Small intestine (tissue), 7 donors: ENCODE results near the gene ZNF490. TPM values are rescaled to one million over a fixed set of nuclear protein-coding genes. Genes with fewer than 3 reads are reported as not detected.
A peak's percentile ranks its signal among the peaks of the same experiment; 100 is the strongest.

Experiments used
- DNase-seq, 2 donors: peaks; one replicate each; pipeline versions ENCODE4 v3.0.0 to v3.0.0-alpha.2; 2013
- FAIRE-seq: peaks from 2 replicates; lab custom pipeline; 2012; peaks lifted over from hg19 to GRCh38; lab: Jason Lieb, UNC
- H3K27ac ChIP-seq, 3 donors: one replicate each; pipeline ENCODE4 v1.5.1; 2013; ENCODE audit warnings: low read length in 2 of 3, mild to moderate bottlenecking in 2 of 3, control low read depth in 1 of 3, inconsistent platforms in 1 of 3, low read depth in 1 of 3, moderate library complexity in 1 of 3
- H3K27me3 ChIP-seq, 3 donors: one replicate each; pipeline ENCODE4 v1.6.1; 2013; ENCODE audit warnings: low read length in 3 of 3, inconsistent platforms in 1 of 3; ENCODE audit not compliant: control insufficient read depth in 3 of 3, insufficient read depth in 3 of 3
- H3K36me3 ChIP-seq, 3 donors: one replicate each; pipeline ENCODE4 v1.6.1; 2013; ENCODE audit warnings: low read length in 3 of 3, inconsistent platforms in 1 of 3, low read depth in 1 of 3, mild to moderate bottlenecking in 1 of 3, moderate library complexity in 1 of 3; ENCODE audit not compliant: control insufficient read depth in 3 of 3, insufficient read depth in 2 of 3
- H3K4me1 ChIP-seq, 3 donors: one replicate each; pipeline ENCODE4 v1.6.1; 2013; ENCODE audit warnings: low read length in 2 of 3, inconsistent platforms in 1 of 3, low read depth in 1 of 3, mild to moderate bottlenecking in 1 of 3, moderate library complexity in 1 of 3; ENCODE audit not compliant: control insufficient read depth in 3 of 3, insufficient read depth in 2 of 3
- H3K4me3 ChIP-seq, 3 donors: one replicate each; pipeline ENCODE4 v1.5.1; 2013; ENCODE audit warnings: low read length in 3 of 3, control low read depth in 1 of 3, inconsistent platforms in 1 of 3, low read depth in 1 of 3, mild to moderate bottlenecking in 1 of 3, moderate library complexity in 1 of 3
- H3K9me3 ChIP-seq, 2 donors: one replicate each; pipeline ENCODE4 v1.6.1; 2013; ENCODE audit warnings: low read depth in 1 of 2, low read length in 1 of 2; ENCODE audit not compliant: control insufficient read depth in 2 of 2, insufficient read depth in 1 of 2
- WGBS, 3 donors: extraction: QIAGEN DNeasy Blood & Tissue Kit; methylation state at CpG; one replicate each; pipeline ENCODE4 v1.1.7; 2013; 5-methylcytosine and 5-hydroxymethylcytosine counted together
- polyA plus RNA-seq, 4 donors: library from polyadenylated mRNA; stranded (reverse) in 3 of 4; unstranded in 1 of 4; fragments of 200-250 nt in 3 of 4; fragments of 120-200 nt in 1 of 4; gene quantifications; one replicate each; pipeline versions ENCODE4 v1.2.1 to v1.2.3, GENCODE V29; 2013
- donor health status: healthy with polysubstance abuse.
- donor health status: control.
- donor health status: control.
- donor health status: Bipolar disorder and iron deficiency.
- donor health status: healthy.

ZNF490 gene
- polyA plus RNA-seq, 4 donors, result 0.45 to 3.0 (median 1.0) TPM; not detected in 1

- Histone ChIP-seq H3K4me3 (peak overlapping the region; percentile 87 to 100 (median 99)), H3K36me3 (peaks cover 1 to 41% (median 5%) of the 10 kb centered on the region in 3 donors), H3K4me1 (peaks cover 0 to 6% (median 5%) of the 10 kb centered on the region in 3 donors), H3K27ac (peak overlapping the region; percentile 95 to 100 (median 99)), H3K9me3 (no peaks in the 10 kb centered on the region), H3K27me3 (no peaks in the 10 kb centered on the region)
- DNase-seq (peak; percentile 78 to 89), FAIRE-seq (no peak)
- 0 to 1% (median 0%) methylated on average over 10 of the region's 10 CpGs for WGBS, 3 donors
Observed at GRCh38 chr19:12611361-12611699, 717 bp upstream of the ZNF490 start.

- Histone ChIP-seq H3K4me1 (peaks cover 0 to 5% (median 0%) of the 10 kb centered on the region in 3 donors), H3K36me3 (peaks cover 0 to 33% (median 3%) of the 10 kb centered on the region in 3 donors), H3K27me3 (no peaks in the 10 kb centered on the region), H3K27ac (no peak overlapping the region), H3K9me3 (no peaks in the 10 kb centered on the region), H3K4me3 (no peak overlapping the region)
- WGBS, 3 donors, result 83 to 98% (median 95%) methylated on average over 3 of the region's 3 CpGs
- no peak for DNase-seq
- FAIRE-seq, result no peak
Observed at GRCh38 chr19:12607631-12608030, 3.0 kb downstream of the ZNF490 start.

- Histone ChIP-seq H3K4me1 (peaks cover 0 to 5% (median 0%) of the 10 kb centered on the region in 3 donors), H3K4me3 (no peak overlapping the region), H3K9me3 (no peaks in the 10 kb centered on the region), H3K36me3 (peaks cover 0 to 34% (median 3%) of the 10 kb centered on the region in 3 donors), H3K27me3 (no peaks in the 10 kb centered on the region), H3K27ac (no peak overlapping the region)
- FAIRE-seq (no peak), DNase-seq (no peak)
- WGBS, 3 donors, result 98 to 100% (median 100%) methylated on average over 1 of the region's 1 CpG
Observed at GRCh38 chr19:12606796-12607195, 3.8 kb downstream of the ZNF490 start.

GRCh38 chr19:12603714-12604113 lies 6.9 kb downstream of the ZNF490 start:
- Histone ChIP-seq H3K4me1 (no peaks in the 10 kb centered on the region), H3K27ac (no peak overlapping the region), H3K4me3 (no peak overlapping the region), H3K27me3 (no peaks in the 10 kb centered on the region), H3K9me3 (no peaks in the 10 kb centered on the region), H3K36me3 (peaks cover 0 to 43% (median 2%) of the 10 kb centered on the region in 3 donors)
- no peak for FAIRE-seq
- WGBS, 3 donors, result 92 to 100% (median 100%) methylated on average over 1 of the region's 1 CpG
- DNase-seq, result no peak

GRCh38 chr19:12597594-12597993 lies 13.0 kb downstream of the ZNF490 start:
- Histone ChIP-seq H3K4me1 (peaks cover 0 to 2% (median 0%) of the 10 kb centered on the region in 3 donors), H3K27me3 (no peaks in the 10 kb centered on the region), H3K36me3 (peaks cover 0 to 32% (median 2%) of the 10 kb centered on the region in 3 donors), H3K9me3 (no peaks in the 10 kb centered on the region), H3K4me3 (no peak overlapping the region), H3K27ac (peak overlapping the region in 1 of 3 donors; percentile 21)
- 90 to 92% (median 91%) methylated on average over 11 of the region's 11 CpGs for WGBS, 3 donors
- FAIRE-seq (no peak), DNase-seq (peak in 1 of 2 donors; percentile 24)

GRCh38 chr19:12596927-12597548 lies 13.6 kb downstream of the ZNF490 start:
- no peaks in the 10 kb centered on the region for H3K9me3 ChIP-seq
- peak overlapping the region in 1 of 3 donors; percentile 30 for H3K4me3 ChIP-seq
- H3K36me3 ChIP-seq, result peaks cover 0 to 27% (median 2%) of the 10 kb centered on the region in 3 donors
- FAIRE-seq (no peak), DNase-seq (peak in 1 of 2 donors; percentile 81)
- WGBS, 3 donors, result 77 to 93% (median 92%) methylated on average over 37 to 38 of the region's 38 CpGs
- peaks cover 0 to 2% (median 0%) of the 10 kb centered on the region in 3 donors for H3K4me1 ChIP-seq
- no peaks in the 10 kb centered on the region for H3K27me3 ChIP-seq
- H3K27ac ChIP-seq, result peak overlapping the region in 1 of 3 donors; percentile 21

- Histone ChIP-seq H3K27me3 (no peaks in the 10 kb centered on the region), H3K4me1 (peaks cover 0 to 2% (median 0%) of the 10 kb centered on the region in 3 donors), H3K4me3 (peak overlapping the region in 1 of 3 donors; percentile 30), H3K27ac (no peak overlapping the region), H3K36me3 (peaks cover 0 to 27% (median 2%) of the 10 kb centered on the region in 3 donors), H3K9me3 (no peaks in the 10 kb centered on the region)
- FAIRE-seq (no peak), DNase-seq (no peak)
- 95 to 99% (median 98%) methylated on average over 11 of the region's 11 CpGs for WGBS, 3 donors
Observed at GRCh38 chr19:12596485-12596884, 14.1 kb downstream of the ZNF490 start.

- DNase-seq (no peak), FAIRE-seq (no peak)
- H3K4me3 ChIP-seq, result no peak overlapping the region
Observed at GRCh38 chr19:12581100-12581499, 29.5 kb downstream of the ZNF490 start.

More at GRCh38 chr19:12581100-12581499, 29.5 kb downstream of the ZNF490 start:
- H3K27ac ChIP-seq, result no peak overlapping the region
- peaks cover 12 to 36% (median 32%) of the 10 kb centered on the region in 3 donors for H3K36me3 ChIP-seq
- peaks cover 5 to 52% of the 10 kb centered on the region in 2 donors for H3K9me3 ChIP-seq
- no peaks in the 10 kb centered on the region for H3K27me3 ChIP-seq
- 87 to 96% (median 93%) methylated on average over 9 of the region's 9 CpGs for WGBS, 3 donors
- no peaks in the 10 kb centered on the region for H3K4me1 ChIP-seq
